HUDEP-2 (cell line): ENCODE data around the gene ILF3.
"Not testable (repeated sequence)": the region's sequence is repeated elsewhere in the genome, so short reads cannot be mapped to it uniquely, and the experiment has no call there.

Experiments used
- DNase-seq, 76 experiments: peaks; one replicate each; lab custom pipeline; 2025; ENCODE audit not compliant: unreplicated experiment in 76 of 76; lab: John Stamatoyannopoulos, UW

The ILF3 gene

GRCh38 chr19:10670876-10671804 lies 17.0 kb downstream of the ILF3 start:
- DNase-seq = no peak

GRCh38 chr19:10671922-10672321 lies 17.8 kb downstream of the ILF3 start:
- DNase-seq = not testable (repeated sequence)

DNA sequence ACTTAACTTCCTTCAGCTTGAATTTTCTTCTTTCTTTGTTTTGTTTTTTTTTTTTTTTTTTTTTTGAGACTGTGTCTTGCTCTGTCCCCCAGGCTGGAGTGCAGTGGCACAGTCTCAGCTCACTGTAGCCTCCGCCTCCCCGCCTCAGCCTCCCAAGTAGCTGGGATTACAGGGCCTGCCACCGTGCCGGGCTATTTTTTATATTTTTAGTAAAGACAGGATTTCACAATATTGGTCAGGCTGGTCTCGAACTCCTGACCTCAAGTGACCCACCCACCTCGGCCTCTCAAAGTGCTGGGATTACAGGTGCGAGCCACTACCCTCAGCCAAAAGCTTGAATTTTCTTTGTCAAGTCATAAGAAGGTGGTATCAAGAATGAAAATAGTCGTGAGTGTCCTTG lies 21.1 kb downstream of the ILF3 start:
- not testable (repeated sequence) for DNase-seq

GRCh38 chr19:10677751-10678150 lies 23.6 kb downstream of the ILF3 start:
- peak; percentile 43 to 99 (median 96) for DNase-seq

DNA sequence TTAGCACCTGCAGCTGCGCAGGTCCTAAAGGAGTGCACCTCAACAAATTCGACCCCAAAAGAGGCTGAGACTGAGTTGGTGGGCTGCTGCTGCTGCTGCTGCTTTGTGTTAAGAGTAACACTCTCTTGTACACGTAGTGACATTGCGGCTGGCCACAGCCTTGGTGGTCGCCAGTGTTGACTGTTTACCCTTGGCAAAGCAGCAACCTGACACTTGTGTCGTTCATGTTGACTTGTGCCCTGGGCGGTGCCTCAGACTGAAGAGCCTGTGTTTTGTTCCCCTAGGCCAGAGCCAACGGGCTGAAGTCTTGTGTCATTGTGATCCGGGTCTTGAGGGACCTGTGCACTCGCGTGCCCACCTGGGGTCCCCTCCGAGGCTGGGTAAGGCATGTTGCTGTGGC lies 24.7 kb downstream of the ILF3 start:
- DNase-seq = no peak

DNA sequence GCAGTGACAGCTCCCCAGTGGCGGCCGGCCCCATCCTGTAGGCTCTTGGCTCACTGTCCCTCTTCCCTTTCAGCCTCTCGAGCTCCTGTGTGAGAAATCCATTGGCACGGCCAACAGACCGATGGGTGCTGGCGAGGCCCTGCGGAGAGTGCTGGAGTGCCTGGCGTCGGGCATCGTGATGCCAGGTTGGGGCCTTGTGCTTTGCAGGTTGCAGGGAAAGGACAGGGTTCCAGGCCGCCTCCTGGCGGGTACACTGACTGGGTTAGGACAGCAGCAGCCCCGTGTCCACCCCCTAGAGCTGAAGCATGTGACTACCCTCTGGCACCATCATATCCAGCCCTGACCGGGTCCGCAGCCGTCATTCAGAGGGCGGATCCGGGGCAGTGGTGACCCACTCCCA lies 25.6 kb downstream of the ILF3 start:
- no peak for DNase-seq

DNA sequence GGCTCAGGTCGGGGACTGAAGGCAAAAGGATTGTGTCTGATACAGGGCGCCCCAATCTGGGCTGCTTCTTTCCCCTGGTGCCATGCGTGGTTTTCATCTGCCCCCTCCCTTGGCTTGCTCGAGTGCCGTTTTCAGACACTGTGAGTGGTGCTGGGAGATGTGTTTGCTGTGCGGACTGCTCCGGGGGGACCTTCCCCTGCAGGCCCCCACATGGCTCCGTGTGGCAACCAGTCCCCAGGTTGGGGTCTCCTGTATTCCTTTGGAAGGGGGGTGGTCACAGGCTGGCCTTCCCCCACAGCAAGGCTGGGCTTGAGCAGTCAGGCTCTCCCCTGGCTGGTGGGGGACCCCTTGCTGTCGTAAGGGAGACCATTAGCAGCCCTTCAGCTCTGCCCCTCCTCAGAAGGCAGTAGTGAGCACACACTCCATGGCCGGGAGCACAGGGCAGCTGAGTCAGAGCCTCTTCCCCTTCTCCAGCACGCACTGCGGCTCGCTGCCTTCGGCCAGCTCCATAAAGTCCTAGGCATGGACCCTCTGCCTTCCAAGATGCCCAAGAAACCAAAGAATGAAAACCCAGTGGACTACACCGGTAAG lies 26.5 kb downstream of the ILF3 start:
- no peak for DNase-seq

DNA sequence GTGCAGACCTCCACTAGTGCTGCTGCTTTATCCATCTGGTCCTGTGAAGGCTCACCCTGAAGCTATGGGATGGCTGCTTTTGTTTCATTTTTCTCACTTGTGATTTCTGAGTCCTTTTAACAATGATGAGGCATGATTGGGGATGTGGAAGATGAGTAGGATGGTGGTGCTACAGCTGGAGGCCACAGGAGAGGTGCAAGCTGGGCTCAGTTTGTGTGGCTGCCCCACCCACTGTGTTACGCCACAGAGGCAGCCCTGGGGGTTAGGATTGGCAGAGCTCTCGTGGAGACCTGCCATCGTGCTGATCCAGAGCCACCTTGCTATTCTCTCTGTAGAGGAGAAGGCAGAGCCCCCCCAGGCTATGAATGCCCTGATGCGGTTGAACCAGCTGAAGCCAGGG lies 27.5 kb downstream of the ILF3 start:
- no peak for DNase-seq

DNA sequence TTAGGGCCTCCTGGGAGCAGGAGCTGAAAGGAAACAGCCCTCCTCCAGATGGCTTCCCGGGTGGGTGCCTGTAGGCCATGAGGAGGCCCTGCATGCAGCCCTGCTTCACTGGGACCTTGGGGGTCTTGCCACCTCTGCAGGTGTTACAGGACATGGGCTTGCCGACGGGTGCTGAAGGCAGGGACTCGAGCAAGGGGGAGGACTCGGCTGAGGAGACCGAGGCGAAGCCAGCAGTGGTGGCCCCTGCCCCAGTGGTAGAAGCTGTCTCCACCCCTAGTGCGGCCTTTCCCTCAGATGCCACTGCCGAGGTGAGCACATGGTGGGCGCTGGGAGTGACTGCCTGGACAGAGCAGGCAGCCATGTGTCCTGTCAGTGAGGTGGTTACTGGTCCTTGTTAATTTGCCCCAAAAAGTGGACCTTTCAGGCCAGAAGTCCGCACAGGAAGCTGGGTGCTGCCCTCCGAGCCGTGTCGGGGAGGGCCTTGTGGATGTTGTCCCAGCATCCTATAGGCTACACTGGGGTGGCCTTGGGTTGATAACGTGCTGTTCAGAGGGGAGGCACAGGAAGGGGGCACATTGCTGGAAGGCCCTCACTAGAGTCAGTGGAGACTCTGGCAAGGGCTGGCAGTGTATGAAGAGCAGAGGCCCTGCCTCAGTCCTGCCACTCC lies 28.4 kb downstream of the ILF3 start:
- no peak for DNase-seq

- no peak for DNase-seq
These were observed 28.9 kb downstream of the ILF3 start for GRCh38 chr19:10683064-10683426.

DNA sequence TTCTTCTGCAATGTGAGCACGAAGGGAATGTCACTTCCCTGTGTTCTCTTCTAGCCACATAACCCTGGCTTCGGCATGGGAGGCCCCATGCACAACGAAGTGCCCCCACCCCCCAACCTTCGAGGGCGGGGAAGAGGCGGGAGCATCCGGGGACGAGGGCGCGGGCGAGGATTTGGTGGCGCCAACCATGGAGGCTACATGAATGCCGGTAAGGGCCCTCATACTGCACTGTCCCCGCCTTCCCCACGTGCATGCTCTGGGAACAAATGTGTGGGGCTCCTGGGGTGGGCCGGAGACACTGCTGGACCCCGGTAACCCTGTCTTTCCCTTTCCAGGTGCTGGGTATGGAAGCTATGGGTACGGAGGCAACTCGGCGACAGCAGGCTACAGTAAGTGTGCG lies 29.4 kb downstream of the ILF3 start:
- DNase-seq = no peak

DNA sequence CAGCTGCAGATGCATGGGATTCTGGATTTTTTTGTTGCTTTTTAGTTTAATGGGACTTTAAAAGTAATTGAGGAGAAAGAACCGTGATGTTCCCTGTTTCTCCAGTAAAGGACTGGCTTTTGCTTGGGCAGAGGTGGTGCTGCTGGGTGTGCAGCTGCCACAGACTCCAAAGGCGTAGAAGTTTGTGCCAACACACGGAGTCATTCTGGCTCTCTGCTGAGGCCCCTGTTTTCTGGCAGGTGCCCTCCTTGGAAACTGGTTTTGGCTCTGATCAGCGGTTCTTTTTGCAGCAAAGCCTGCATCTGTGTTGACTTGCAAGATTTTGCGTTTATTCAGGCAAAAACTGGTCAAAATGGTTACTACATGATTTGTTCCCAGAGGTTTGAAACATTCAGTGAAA lies 31.1 kb downstream of the ILF3 start:
- DNase-seq = no peak

DNA sequence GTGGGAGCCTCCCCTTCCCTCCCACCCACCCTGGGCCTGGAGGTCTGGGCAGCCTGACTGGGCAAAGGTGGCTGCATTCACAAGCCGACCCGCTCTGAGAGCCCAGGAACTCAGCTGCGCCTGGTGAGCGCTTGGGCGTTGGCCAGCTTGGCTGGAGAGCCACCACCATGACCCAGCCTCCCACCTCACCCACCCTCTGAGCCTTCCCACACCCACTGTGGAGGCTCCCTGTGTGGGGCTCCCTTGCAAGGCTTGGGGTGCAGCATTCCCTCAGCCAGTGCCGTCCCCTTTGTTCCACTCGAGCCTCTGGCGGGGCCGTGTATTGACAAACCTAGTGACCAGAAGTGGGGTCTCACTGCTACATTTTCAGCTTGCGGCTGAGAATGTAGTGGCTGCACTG lies 32.0 kb downstream of the ILF3 start:
- no peak for DNase-seq

- no peak for DNase-seq
These were observed 32.7 kb downstream of the ILF3 start for GRCh38 chr19:10686661-10687517.

DNA sequence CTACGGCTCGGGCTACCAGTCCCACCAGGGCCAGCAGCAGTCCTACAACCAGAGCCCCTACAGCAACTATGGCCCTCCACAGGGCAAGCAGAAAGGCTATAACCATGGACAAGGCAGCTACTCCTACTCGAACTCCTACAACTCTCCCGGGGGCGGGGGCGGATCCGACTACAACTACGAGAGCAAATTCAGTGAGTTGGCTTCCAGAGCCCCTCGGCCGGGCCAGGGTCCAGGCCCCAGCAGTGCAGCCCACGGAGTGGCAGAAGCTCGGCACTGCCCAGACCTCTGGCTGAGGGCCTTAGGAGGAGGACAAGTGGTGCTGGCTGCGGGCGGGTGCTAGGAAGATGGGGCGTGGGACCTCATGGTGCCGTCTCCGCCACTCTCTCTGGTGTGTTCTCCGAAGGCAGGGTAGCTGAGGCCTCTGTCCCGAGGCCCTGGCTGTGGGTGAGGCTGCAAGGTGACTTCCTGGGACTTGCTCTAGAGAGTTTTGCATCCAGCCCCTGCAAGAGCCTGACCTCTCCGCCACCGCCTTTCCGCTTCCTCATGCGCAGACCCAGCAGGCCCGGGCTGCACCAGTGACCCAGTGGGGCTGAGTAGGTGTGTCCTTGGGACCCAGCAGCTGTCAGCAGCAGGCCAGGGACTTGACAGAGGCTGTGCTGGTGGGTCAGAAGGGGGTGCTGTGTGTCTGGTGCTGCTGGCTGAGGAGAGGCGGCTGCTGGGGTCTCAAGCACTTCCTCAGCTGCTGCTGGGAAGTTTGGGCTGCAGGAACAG lies 33.6 kb downstream of the ILF3 start:
- DNase-seq = no peak

DNA sequence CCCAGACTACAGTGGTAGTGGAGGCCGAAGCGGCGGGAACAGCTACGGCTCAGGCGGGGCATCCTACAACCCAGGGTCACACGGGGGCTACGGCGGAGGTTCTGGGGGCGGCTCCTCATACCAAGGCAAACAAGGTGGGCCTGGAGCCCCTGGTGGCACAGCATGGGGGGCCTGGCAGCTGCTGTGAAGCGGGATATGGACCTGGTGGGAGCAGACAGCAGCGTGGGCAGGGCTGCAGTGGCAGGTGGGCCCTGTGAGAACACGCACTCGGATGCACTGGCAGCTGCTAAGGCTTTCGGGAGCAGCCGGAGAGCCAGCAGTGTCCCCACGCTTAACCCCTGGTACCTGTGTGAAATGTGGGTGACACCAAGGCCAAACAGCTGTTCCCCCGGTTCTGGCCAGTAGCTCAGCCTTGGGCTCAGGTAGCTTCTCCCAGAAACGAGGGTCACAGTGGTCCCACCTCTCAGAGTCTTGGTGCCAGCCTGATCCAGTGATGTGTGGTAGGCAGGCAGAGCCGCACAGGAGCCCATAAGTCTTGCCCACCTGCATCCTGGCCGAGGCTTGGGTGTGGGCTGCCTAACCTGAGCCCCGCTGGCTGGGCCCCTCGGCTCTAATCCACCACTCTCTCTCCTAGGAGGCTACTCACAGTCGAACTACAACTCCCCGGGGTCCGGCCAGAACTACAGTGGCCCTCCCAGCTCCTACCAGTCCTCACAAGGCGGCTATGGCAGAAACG lies 34.6 kb downstream of the ILF3 start:
- DNase-seq = no peak

- DNase-seq = no peak
These were observed 36.2 kb downstream of the ILF3 start for GRCh38 chr19:10690341-10690781.

DNA sequence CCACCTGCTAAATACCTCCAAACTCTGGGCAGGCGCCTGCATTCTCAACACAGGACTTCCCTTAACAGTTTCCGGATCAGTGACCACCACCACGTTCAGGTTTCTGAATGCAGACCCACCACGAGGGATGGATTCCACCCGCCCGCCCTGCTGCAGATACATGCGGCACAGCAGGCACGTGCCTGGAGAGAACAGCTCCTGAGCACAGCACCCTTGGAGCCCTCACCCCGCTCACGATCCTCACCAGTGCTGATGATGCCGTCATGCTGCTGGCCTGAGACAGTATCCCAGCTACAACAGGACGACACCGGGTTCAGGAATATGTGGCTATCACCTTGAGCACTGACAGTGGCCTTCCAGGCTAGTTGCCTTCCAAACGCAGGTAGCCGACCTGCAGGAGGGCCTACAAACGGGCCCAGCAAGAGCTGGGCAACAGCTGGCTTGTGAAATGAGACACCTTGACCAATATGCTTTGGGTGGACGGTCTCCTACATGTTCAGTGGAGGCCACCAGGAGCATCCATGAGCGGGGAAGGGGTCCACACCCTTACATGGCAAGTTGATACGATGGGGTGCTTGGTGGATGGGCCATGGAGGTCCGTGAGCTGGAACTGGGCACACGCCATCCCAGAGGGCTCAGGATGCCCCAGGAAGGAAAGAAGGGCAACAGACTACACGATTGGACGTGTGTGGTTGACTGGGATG lies 37.2 kb downstream of the ILF3 start:
- DNase-seq = no peak

DNA sequence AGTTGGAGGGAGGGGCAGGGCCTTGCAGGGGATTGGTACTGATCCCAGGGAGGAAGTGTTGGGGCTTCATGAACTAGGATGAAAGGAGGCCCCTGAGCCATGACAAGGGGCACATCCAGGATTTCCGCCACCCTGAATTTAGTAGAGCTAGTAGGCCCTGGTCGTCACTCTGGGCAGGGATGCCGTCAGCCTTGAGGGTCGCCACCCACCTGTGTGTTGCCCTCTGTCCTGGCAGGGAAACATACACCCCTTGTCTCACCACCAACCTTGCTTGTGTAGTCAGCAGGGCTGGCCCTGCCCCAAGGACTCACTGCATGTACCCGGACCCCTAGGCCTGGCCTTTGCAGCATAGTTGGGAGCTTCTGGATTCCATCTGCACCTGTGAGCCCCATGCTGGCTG lies 37.7 kb downstream of the ILF3 start:
- DNase-seq = no peak
